Measurements from ENCODE around the gene FAM83C. TPM values are rescaled to one million over a fixed set of nuclear protein-coding genes. Genes with fewer than 3 reads are reported as not detected.
A peak's percentile ranks its signal among the peaks of the same experiment; 100 is the strongest.

FAM83C gene
- total RNA-seq, 4 donors from 2014 or later: not detected

DNA sequence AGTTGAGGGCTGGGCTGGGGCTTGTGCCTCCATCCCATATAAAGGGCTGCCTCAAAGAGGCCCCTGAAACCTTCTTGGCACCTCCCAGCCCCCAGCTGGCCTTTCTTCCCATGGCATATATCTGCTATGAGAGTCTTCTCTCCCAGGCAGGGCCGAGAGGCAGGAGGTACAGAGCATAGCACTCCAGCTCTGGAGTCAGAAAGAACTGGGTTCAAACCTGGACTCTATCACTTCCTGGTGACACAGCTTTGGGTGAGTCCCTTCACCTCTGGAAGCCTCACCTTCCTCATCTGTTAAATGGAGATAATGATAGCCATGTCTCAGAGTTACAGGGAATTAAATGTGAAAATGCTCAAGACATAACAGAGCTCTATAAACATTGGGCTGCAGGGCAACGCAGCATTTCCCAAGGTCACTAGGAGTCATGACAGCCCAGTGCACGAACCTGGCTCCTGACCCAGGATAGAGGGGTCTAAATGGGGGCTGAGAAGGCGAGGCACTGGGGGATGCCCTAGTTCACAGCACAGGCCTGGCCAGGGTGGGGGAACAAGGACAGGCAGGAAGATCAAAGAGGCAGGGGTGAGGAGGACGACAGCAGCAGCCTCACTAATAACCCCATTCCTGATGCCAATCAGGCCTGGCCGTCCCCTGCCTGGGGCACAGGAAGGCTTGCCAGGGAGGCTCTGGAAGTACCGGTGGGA is 1.9 kb downstream of the FAM83C start:
- peaks cover 0 to 2% (median 2%) of the 10 kb centered on the region in 4 donors for H3K4me1 ChIP-seq
- no peaks in the 10 kb centered on the region for H3K36me3 ChIP-seq
- no peak overlapping the region for H3K4me3 ChIP-seq
- TF ChIP-seq, protein P1, sequence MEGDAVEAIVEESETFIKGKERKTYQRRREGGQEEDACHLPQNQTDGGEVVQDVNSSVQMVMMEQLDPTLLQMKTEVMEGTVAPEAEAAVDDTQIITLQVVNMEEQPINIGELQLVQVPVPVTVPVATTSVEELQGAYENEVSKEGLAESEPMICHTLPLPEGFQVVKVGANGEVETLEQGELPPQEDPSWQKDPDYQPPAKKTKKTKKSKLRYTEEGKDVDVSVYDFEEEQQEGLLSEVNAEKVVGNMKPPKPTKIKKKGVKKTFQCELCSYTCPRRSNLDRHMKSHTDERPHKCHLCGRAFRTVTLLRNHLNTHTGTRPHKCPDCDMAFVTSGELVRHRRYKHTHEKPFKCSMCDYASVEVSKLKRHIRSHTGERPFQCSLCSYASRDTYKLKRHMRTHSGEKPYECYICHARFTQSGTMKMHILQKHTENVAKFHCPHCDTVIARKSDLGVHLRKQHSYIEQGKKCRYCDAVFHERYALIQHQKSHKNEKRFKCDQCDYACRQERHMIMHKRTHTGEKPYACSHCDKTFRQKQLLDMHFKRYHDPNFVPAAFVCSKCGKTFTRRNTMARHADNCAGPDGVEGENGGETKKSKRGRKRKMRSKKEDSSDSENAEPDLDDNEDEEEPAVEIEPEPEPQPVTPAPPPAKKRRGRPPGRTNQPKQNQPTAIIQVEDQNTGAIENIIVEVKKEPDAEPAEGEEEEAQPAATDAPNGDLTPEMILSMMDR (IDR thresholded peaks at IDR 0.05): no peak
- TF ChIP-seq POLR2A (IDR thresholded peaks at IDR 0.05): no peak
- H3K27ac ChIP-seq: no peak overlapping the region
- no peaks in the 10 kb centered on the region for H3K9me3 ChIP-seq
- no peak for DNase-seq
- H3K27me3 ChIP-seq: no peaks in the 10 kb centered on the region

DNA sequence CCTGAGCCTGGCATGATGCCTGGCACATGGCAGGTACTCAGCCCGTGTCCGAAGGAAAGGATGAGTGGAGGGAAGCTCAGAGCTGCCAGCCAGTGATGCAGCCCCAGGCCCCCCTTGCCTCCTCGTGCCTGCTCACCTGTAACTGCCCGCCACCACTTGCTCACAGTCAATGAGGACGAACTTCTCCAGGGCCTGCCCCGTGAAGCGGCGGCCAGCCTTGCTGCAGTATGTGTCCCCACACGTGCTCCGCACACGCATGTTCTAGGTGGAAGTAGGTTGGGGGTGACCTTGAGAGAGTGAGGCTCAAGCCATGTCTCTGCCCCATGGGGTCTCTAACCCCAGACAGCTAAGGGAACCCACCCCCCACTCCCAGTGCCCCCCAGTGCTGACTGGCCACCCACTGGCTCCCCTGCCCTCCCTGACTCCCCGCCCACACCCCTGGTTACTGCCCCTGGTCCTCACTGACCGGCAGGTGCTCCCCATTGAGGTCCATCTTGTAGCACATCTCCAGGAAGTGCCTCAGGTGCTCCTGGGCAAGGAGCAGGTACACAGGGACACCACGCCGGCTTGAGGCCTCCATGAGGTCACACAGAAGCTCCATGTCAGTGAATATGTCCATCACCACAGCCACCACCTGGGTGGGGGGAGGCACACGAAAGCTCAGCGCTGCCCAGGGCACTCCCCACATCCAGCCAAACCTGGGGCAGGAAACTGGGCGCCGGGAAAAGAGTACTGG is 3.7 kb downstream of the FAM83C start:
- H3K27ac ChIP-seq: no peak overlapping the region
- no peaks in the 10 kb centered on the region for H3K36me3 ChIP-seq
- no peaks in the 10 kb centered on the region for H3K27me3 ChIP-seq
- no peak for DNase-seq
- H3K9me3 ChIP-seq: no peaks in the 10 kb centered on the region
- TF ChIP-seq, protein P1 (IDR thresholded peaks at IDR 0.05): no peak
- TF ChIP-seq POLR2A (IDR thresholded peaks at IDR 0.05): no peak
- H3K4me3 ChIP-seq: no peak overlapping the region
- H3K4me1 ChIP-seq: peaks cover 5 to 12% (median 8%) of the 10 kb centered on the region in 4 donors

GRCh38 chr20:35287509-35288324 is 4.5 kb downstream of the FAM83C start:
- TF ChIP-seq, protein P1 (IDR thresholded peaks at IDR 0.05): no peak
- no peak for TF ChIP-seq POLR2A (IDR thresholded peaks at IDR 0.05)
- no peaks in the 10 kb centered on the region for H3K36me3 ChIP-seq
- H3K4me1 ChIP-seq: peaks cover 5 to 19% (median 13%) of the 10 kb centered on the region in 4 donors
- DNase-seq: no peak
- no peaks in the 10 kb centered on the region for H3K9me3 ChIP-seq
- H3K27ac ChIP-seq: no peak overlapping the region
- no peaks in the 10 kb centered on the region for H3K27me3 ChIP-seq
- no peak overlapping the region for H3K4me3 ChIP-seq

- no peak for TF ChIP-seq POLR2A (IDR thresholded peaks at IDR 0.05)
- TF ChIP-seq, protein P1 (IDR thresholded peaks at IDR 0.05): no peak
- Histone ChIP-seq H3K27me3 (no peaks in the 10 kb centered on the region), H3K36me3 (peaks cover 0 to 3% (median 0%) of the 10 kb centered on the region in 3 donors), H3K27ac (peak overlapping the region in 1 of 4 donors; percentile 90), H3K9me3 (no peaks in the 10 kb centered on the region), H3K4me1 (peaks cover 5 to 27% (median 14%) of the 10 kb centered on the region in 4 donors), H3K4me3 (no peak overlapping the region)
- no peak for DNase-seq
Measured at GRCh38 chr20:35286899-35287508, 5.2 kb downstream of the FAM83C start.

Measured in Peyer's patch (tissue), 4 donors.